PC-9 (cell line): ENCODE results near the gene SHROOM3. TPM values are rescaled to one million over a fixed set of nuclear protein-coding genes. Genes with fewer than 3 reads are reported as not detected.

ENCODE experiments used
- BruUV-seq: library from RNA; stranded (reverse); fragments of 400-500 nt; replicated peaks from 2 replicates; lab custom pipeline; 2021; lab: Mats Ljungman, UMichigan
- CTCF ChIA-PET: fragments of 300-600 bp; sonication (Branson Sonifier 250); formaldehyde crosslinking; loops from one replicate; lab custom pipeline; 2022; ENCODE audit warnings: antibody characterized with exemption; lab: Charles Lee
- POLR2A ChIA-PET: fragments of 300-600 bp; sonication (Branson Sonifier 250); formaldehyde crosslinking; loops from one replicate; lab custom pipeline; 2022; ENCODE audit warnings: antibody characterized with exemption; ENCODE audit not compliant: unreplicated experiment; lab: Charles Lee
- DNase-seq, 2 experiments: peaks; one replicate each; pipeline versions ENCODE4 v3.0.0 to v3.0.0-alpha.2; 2015 to 2022; ENCODE audit warnings: mixed read lengths in 1 of 2
- H2AFZ ChIP-seq: fragments of 200-600 bp; sonication (generic); 2 replicates; pipeline ENCODE4 v1.8.1; 2017; ENCODE audit warnings: antibody characterized with exemption
- H3F3A ChIP-seq: fragments of 200-600 bp; sonication (generic); 2 replicates; pipeline ENCODE4 v1.8.1; 2017; ENCODE audit warnings: antibody characterized with exemption, mild to moderate bottlenecking, low read depth; ENCODE audit not compliant: insufficient read depth
- H3K27ac ChIP-seq: fragments of 200-600 bp; sonication (generic); 2 replicates; pipeline ENCODE4 v1.6.1; 2016; ENCODE audit warnings: mixed run types
- H3K27me3 ChIP-seq: fragments of 200-600 bp; sonication (generic); 2 replicates; pipeline ENCODE4 v1.6.1; 2016; ENCODE audit warnings: low read depth, mixed run types; ENCODE audit not compliant: insufficient read depth
- H3K36me3 ChIP-seq: fragments of 200-600 bp; sonication (generic); 2 replicates; pipeline ENCODE4 v1.6.1; 2016; ENCODE audit warnings: low read depth, mixed run types
- H3K4me1 ChIP-seq: fragments of 200-600 bp; sonication (generic); replicated peaks from 2 replicates; pipeline ENCODE4 v1.6.1; 2016; ENCODE audit warnings: mixed run types; ENCODE audit not compliant: insufficient read depth
- H3K4me2 ChIP-seq: fragments of 200-600 bp; sonication (generic); 2 replicates; pipeline ENCODE4 v1.6.1; 2017; ENCODE audit warnings: mixed run types
- H3K4me3 ChIP-seq: fragments of 200-600 bp; sonication (generic); 2 replicates; pipeline ENCODE4 v1.6.1; 2016; ENCODE audit warnings: mixed run types
- H3K79me2 ChIP-seq: fragments of 200-600 bp; sonication (generic); 2 replicates; pipeline ENCODE4 v1.6.1; 2017; ENCODE audit warnings: low read depth, mixed run types
- H3K9me2 ChIP-seq: fragments of 200-600 bp; sonication (generic); 2 replicates; pipeline ENCODE4 v1.8.1; 2017; ENCODE audit warnings: mild to moderate bottlenecking; ENCODE audit not compliant: insufficient read depth
- H3K9me3 ChIP-seq: fragments of 200-600 bp; sonication (generic); 2 replicates; pipeline ENCODE4 v1.8.1; 2016; ENCODE audit warnings: low read depth; ENCODE audit not compliant: insufficient read depth
- H4K20me1 ChIP-seq: fragments of 200-600 bp; sonication (generic); 2 replicates; pipeline ENCODE4 v1.8.1; 2017; ENCODE audit not compliant: insufficient read depth
- EZH2 ChIP-seq: fragments of 200-600 bp; sonication (generic); IDR thresholded peaks from 2 replicates; pipeline ENCODE4 v1.8.0; 2017; ENCODE audit warnings: antibody characterized with exemption, low read depth
- intact Hi-C: fragments of 100-400 bp; cut with micrococcal nuclease; formaldehyde crosslinking; loops from one replicate; pipeline ENCODE4 v1.10.0; 2022; ENCODE audit not compliant: unreplicated experiment
- total RNA-seq: library from RNA; stranded (reverse); gene quantifications from 2 replicates; pipeline ENCODE4 v1.2.3, GENCODE V29; 2021
- TF ChIP-seq, protein P1 (sequence below): fragments of 200-600 bp; sonication (generic); conservative IDR thresholded peaks from 2 replicates; pipeline ENCODE4 v1.6.1; 2017; ENCODE audit warnings: mixed run types, antibody characterized with exemption, mild to moderate bottlenecking, moderate library complexity

The SHROOM3 gene
- total RNA-seq, 1 experiment from 2014 or later, result 44.3 TPM

DNA sequence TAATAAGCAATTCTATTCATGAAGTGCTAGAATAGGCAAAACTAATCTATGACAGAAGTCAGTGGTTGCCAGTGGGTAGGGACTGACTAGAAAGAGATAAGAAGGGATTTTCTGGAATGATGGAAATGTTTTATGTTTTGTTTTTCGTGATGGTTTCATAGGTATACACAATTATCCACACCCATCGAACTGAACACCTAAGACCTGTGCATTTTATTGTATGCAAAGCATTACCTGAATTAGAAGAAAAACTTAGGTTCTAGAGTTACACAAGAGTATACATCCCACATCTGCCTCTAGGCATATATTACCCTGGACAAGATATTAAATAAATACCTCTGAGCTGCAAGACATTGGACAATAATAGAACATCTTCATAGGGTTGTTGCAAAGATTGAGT, 257.7 kb downstream of the SHROOM3 start:
- no peak overlapping the region for H3K4me3 ChIP-seq
- no peak overlapping the region for H2AFZ ChIP-seq
- no peaks in the 10 kb centered on the region for H3K9me2 ChIP-seq
- H3K79me2 ChIP-seq, result peaks cover 94% of the 10 kb centered on the region
- H3K4me1 ChIP-seq, result peaks cover 41% of the 10 kb centered on the region
- H3K27me3 ChIP-seq, result no peaks in the 10 kb centered on the region
- no peaks in the 10 kb centered on the region for H4K20me1 ChIP-seq
- ChIA-PET POLR2A (interaction anchor here (0.6 kb wide), 1 partner anchor 98 kb away, joined by 5 read pairs; no protein-coding TSS in a partner anchor), CTCF (no interaction called here)
- intact Hi-C loops, result no loop called here
- no peaks in the 10 kb centered on the region for H3K9me3 ChIP-seq
- no TSS peak for BruUV-seq
- TF ChIP-seq, protein P1, sequence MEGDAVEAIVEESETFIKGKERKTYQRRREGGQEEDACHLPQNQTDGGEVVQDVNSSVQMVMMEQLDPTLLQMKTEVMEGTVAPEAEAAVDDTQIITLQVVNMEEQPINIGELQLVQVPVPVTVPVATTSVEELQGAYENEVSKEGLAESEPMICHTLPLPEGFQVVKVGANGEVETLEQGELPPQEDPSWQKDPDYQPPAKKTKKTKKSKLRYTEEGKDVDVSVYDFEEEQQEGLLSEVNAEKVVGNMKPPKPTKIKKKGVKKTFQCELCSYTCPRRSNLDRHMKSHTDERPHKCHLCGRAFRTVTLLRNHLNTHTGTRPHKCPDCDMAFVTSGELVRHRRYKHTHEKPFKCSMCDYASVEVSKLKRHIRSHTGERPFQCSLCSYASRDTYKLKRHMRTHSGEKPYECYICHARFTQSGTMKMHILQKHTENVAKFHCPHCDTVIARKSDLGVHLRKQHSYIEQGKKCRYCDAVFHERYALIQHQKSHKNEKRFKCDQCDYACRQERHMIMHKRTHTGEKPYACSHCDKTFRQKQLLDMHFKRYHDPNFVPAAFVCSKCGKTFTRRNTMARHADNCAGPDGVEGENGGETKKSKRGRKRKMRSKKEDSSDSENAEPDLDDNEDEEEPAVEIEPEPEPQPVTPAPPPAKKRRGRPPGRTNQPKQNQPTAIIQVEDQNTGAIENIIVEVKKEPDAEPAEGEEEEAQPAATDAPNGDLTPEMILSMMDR, result no peak
- no peak for TF ChIP-seq EZH2
- no peak overlapping the region for H3K27ac ChIP-seq
- peak overlapping the region; percentile 92; the same call in 1 of the 2 replicates for H3K4me2 ChIP-seq
- DNase-seq, result no peak
- peaks cover 13% of the 10 kb centered on the region for H3F3A ChIP-seq
- no peaks in the 10 kb centered on the region for H3K36me3 ChIP-seq

DNA sequence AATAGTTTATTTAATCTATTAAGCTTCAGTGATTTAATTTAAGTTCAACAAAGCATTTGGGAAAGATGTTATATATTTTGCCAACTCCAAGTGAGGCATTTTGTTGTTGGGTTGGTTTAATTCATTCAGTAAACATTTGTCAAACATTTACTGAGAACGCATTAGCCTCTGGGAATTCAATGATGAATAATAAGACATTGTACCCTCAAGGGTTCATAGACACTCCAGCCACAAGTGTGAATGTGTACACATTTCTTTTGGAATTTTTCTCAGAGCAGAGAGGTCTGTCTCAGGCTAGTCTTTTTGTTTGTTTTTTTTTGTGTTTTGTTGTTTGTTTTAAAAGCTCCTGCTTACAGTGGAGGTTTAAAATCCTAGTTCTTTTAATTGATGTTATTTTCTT, 259.0 kb downstream of the SHROOM3 start:
- ChIA-PET CTCF (no interaction called here), POLR2A (no interaction called here)
- intact Hi-C loops, result no loop called here
- H3K4me1 ChIP-seq, result peaks cover 33% of the 10 kb centered on the region
- no peak overlapping the region for H3K4me3 ChIP-seq
- 0 out of 2 replicates have a peak overlapping the region, but pooled peaks have one; percentile 2 for H3K4me2 ChIP-seq
- H4K20me1 ChIP-seq, result no peaks in the 10 kb centered on the region
- no TSS peak for BruUV-seq
- no peaks in the 10 kb centered on the region for H3K9me3 ChIP-seq
- no peak for DNase-seq
- H3K27me3 ChIP-seq, result no peaks in the 10 kb centered on the region
- TF ChIP-seq, protein P1, result no peak
- TF ChIP-seq EZH2, result no peak
- no peak overlapping the region for H2AFZ ChIP-seq
- H3F3A ChIP-seq, result peaks cover under 1% of the 10 kb centered on the region; the same call in 1 of the 2 replicates
- peak overlapping the region; percentile 19; the same call in 1 of the 2 replicates for H3K27ac ChIP-seq
- H3K36me3 ChIP-seq, result 0 out of 2 replicates have a peak, but pooled peaks cover 2% of the 10 kb centered on the region
- no peaks in the 10 kb centered on the region for H3K9me2 ChIP-seq
- H3K79me2 ChIP-seq, result peaks cover 96% of the 10 kb centered on the region

DNA sequence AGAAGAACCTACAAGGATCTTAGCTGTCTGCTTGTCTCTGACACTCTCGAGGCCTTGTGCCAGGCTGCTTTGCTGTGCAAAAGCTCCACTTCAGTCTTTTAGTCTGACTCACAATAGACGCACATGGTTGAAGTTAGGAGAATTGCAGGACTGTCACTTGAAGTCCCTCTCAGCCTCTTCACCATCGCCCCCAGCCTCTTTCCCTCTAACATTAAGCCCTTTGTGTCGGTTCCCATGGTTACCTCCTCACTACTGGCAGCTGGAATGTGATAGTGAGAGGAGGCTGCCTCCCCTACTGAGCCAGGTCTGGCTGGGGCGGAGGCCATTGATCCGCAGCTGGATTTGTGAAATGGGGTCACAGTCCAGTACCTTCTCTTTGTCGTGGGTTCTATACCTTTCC, 261.1 kb downstream of the SHROOM3 start:
- H3K4me2 ChIP-seq, result no peak overlapping the region
- no peak overlapping the region for H3K27ac ChIP-seq
- H3K36me3 ChIP-seq, result 0 out of 2 replicates have a peak, but pooled peaks cover 3% of the 10 kb centered on the region
- peaks cover 29% of the 10 kb centered on the region for H3K4me1 ChIP-seq
- no peak overlapping the region for H3K4me3 ChIP-seq
- H3K9me2 ChIP-seq, result no peaks in the 10 kb centered on the region
- H3F3A ChIP-seq, result peaks cover 3% of the 10 kb centered on the region; the same call in 1 of the 2 replicates
- peaks cover 98% of the 10 kb centered on the region for H3K79me2 ChIP-seq
- intact Hi-C loops, result no loop called here
- BruUV-seq, result no TSS peak
- H3K9me3 ChIP-seq, result no peaks in the 10 kb centered on the region
- H2AFZ ChIP-seq, result no peak overlapping the region
- ChIA-PET CTCF (no interaction called here), POLR2A (no interaction called here)
- no peaks in the 10 kb centered on the region for H4K20me1 ChIP-seq
- no peak for DNase-seq
- TF ChIP-seq, protein P1, result no peak
- TF ChIP-seq EZH2, result no peak
- H3K27me3 ChIP-seq, result no peaks in the 10 kb centered on the region
